HG02571 (cell line): ENCODE measurements around the gene ARF1.

Source experiments
- ATAC-seq: cut with Tn5 transposase; IDR thresholded peaks from one replicate; pipeline ENCODE4 v1.9.1; 2021; ENCODE audit warnings: mild to moderate bottlenecking, moderate library complexity; ENCODE audit not compliant: unreplicated experiment

Gene ARF1

DNA sequence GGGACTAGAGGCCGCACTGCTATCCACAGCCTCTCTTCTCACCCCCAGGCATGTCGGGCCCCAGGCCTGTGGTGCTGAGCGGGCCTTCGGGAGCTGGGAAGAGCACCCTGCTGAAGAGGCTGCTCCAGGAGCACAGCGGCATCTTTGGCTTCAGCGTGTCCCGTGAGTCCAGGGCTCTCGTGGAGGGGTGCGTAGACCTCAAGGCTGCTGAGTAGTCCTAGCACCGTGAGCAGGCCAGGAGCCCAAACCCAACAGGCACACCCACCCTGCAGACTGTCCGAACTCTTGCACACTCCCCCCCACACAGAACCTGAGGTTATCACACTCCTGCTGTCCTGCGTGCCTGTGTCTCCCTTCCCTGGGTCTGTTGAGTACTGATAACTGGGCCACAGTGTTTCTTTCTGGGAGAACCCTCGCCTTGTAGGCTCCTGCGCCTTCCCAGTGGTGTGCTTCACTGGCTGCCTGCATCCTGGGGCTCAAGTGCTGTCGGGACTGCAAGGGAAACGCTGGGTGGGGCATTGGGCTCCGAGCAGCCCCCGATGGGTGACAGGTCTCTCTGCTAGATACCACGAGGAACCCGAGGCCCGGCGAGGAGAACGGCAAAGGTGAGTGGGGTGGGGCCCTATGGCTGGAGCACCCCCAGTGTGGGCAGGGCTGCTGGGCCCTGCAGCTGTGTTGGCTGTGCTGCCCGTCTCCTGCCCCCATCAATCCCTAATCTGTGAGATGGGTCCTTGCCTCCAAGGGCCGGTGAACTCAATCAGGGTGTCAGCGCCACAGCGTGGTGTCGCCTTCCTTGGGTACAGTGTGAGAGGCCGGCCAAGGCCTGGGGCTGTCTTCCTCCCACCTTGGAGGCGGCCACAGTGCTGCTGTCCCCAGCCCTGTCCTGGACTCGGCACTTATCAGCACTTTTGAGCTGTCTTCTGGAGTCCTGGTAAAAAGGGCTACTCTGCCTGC is 63.2 kb downstream of the ARF1 start:
- ATAC-seq: no peak

DNA sequence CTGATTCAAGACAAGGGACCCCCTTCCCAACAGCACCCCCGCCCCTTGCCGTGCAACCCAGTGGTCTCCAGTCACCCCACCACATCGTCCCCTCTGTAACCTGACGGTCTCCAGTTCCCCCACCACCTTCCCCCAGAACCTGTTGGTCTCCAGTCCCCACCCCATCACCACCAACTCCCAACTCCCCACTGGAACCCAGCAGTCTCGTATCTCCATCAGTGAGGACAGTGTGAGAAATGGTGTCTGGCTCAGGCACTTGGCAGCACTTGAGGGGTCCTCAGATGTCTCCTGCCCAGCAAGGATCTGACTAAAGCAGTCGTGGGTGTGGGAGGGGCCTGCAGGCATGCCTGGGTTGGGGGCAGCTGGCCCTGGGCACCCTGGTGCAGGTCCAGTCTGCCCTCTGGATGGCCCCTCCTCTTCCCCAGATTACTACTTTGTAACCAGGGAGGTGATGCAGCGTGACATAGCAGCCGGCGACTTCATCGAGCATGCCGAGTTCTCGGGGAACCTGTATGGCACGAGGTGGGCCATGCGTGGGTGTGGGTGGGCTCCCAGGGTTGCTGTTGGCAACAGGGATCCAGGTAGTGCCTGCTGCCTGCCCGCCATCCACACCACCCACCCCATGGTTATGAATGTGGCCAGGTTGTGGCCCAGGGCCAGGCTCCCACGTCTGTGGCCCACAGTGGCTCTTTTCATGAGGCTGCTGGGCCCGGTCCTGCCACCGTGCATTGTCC is 64.1 kb downstream of the ARF1 start:
- no peak for ATAC-seq

DNA sequence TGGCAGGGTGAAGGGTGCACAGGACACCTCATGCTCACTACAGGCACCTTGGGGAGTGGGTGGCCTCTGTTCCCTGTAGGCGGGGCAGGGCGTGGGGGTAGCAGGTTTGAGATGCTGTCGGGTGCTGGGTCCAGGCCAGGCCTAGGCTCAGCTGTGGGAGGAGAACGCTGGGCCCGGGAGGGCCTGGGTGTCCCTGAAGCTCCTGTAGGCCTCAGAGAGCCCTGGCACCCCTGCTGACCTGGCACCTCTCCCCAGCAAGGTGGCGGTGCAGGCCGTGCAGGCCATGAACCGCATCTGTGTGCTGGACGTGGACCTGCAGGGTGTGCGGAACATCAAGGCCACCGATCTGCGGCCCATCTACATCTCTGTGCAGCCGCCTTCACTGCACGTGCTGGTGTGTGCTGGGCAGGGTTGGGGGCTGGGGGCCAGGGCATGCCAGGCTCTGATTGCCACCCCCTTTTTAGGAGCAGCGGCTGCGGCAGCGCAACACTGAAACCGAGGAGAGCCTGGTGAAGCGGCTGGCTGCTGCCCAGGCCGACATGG is 64.7 kb downstream of the ARF1 start:
- no peak for ATAC-seq

DNA sequence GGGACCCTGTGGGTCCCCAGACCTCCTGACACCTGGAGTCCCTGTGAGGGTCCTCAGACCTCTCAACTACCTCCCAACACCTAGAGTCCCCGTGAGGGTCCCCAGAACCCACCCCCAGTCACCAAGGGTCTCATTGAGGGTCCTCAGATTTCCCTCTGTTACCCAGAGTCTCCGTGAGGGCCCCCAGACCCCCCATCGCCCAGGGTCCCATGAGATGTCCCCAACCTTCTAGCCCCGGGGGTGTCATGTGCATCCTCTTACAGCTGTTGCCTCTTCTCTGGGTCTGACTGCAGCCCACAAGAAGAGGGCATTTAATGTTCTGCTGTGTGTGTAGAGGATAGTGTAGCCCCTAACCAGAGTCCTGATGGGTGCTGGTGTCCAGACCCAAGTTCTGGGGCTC is 65.3 kb downstream of the ARF1 start:
- ATAC-seq: no peak

DNA sequence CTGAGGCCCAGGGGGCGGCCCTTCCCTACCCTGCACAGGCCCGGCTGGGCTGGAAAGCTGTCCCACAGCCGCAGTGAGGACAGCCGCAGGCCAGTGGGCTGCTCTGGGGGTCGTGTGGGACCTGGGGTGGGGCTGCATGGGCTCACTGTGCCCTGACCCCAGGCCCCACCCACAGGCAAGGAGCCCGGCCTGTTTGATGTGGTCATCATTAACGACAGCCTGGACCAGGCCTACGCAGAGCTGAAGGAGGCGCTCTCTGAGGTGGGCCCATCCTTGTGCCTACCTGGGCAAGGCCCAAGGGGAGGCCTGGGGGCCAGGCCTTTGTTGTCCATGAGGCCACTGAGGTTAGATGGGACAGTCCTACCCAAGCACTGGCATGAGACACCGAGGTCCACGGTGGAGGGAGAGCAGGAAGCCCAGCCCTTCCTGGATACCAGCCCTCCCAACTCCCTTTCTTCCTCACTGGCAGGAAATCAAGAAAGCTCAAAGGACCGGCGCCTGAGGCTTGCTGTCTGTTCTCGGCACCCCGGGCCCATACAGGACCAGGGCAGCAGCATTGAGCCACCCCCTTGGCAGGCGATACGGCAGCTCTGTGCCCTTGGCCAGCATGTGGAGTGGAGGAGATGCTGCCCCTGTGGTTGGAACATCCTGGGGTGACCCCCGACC is 65.8 kb downstream of the ARF1 start:
- no peak for ATAC-seq
